Stimulated activated CD8-positive, alpha-beta memory T cell treated with anti-CD3 and anti-CD28 coated beads, Interleukin-7, amount 100 ng/mL, for 1 hour (primary cell): ENCODE measurements around the gene SLC1A7.

Experiments
- DNase-seq, 2 donors: peaks; one replicate each; pipeline ENCODE4 v3.0.0-alpha.2; 2020; ENCODE audit warnings: low read depth in 2 of 2

Gene SLC1A7

DNA sequence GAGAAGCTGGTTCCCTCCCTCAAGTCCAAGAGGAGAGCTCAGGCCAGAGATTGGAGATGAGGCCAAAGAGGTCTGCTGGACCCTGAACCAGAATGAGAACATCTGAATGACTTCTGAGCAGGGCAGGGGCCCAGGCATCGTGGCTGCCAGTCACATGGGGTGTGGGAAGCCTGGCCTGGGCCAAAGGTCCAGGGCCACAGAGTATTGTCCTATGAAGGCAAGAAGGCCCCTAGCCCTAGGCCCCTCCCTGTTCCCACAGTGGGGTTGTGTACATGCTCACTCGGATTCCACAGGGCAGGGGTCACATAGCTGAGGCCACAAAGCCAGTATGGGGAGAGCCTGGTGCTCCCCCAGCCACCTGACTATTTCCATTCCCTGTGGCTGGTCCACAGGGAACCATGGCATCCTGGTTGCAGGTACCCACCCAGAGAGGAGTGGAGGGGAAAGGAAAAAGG lies 18.5 kb upstream of the SLC1A7 start:
- DNase-seq, result no peak

DNA sequence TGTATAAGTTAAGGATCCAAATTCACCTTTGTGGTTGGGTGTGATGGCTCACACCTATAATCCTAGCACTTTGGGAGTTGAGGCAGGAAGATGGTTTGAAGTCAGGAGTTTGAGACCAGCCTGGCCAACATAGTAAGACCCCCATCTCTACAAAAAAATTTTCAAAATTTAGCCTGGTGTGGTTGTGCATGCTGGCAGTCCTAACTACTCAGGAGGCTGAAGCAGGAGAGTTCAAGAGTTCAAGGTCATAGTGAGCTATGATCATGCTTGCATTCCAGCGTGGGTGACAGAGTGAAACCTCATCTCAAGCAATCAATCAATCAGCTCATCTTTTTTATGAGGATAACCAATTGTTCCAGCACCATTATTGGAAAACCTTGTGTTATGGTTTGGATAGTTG lies 16.5 kb upstream of the SLC1A7 start:
- no peak for DNase-seq

DNA sequence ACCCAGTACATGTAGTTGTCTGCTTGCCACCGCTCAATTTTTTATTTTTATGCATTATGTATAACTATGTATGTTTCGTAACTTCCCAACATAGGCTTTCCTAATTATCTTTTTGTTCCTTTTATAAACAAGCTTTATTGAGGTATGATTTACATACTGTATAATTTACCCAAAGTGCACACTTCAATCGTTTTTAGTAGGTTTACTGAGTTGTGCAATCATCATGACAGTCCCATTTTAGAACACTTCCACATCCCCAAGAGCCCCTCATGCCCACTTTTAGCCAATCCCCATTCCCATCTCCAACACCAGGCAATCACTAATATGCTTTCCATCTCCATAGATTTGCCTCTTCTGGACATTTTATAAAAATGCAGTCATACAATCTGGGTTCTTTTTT lies 14.3 kb upstream of the SLC1A7 start:
- no peak for DNase-seq

DNA sequence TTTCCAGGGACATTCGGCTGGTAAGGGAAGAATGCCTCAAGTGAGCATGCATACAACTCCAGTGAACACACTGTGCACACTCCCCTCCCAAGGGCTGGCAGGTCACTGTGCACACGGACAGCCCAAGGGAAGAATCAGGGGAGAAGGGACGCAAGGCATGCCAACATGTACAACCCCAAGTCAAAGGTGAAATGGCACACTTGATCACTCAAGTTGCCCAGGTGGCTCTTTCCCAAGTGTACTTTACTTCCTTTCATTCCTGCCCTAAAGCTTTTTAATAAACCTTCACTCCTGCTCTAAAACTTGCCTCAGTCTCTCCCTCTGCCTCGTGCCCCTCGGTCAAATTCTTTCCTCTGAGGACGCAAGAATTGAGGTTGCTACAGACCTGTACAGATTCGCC lies 13.5 kb upstream of the SLC1A7 start:
- no peak for DNase-seq

DNA sequence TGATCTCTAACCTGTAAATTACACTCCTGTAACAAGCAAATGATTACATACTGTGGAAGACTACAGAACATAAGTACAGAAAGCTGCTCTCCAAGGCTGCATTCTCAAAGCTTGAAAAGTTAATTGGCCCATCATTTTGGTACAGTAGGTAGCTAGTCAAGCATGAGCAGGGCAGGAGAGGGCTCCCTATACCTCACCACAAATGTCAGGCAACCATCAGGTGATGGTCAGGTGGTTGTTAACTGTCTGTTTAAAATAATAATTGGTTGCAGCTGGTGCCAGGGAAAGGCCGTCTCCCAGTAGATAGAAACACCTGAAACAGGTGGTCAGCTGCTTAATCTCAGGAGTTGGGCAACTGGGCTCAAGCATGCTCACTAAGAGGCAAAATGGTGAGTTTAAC lies 13.1 kb upstream of the SLC1A7 start:
- no peak for DNase-seq

DNA sequence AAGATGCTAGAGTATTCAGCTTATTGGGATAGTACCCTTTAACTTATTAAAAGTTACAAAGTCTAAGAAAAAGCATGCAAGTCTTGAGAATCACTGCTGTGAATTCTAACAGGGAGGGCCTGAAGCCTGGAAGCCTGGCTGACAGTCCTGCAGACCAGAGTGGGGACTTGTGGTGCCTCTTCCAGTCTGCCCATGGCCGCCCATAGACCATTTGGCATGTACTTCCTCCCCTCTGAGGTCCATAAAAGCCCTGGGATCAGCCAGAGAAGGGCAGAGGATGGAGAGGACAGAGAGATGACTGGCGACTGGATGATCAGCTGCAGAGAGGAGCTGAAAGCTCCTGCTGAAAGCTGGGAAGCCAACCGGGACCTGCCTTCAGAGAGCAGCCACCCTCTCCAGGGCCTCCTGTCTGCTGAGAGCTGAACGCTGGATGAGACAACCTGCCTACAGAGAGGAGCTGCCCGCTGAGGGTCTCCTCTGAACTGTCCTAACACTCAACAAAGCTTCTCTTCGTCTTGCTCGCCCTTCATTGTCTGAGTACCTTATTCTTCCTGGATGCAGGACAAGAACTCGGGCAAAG lies 12.5 kb upstream of the SLC1A7 start:
- DNase-seq, result no peak

DNA sequence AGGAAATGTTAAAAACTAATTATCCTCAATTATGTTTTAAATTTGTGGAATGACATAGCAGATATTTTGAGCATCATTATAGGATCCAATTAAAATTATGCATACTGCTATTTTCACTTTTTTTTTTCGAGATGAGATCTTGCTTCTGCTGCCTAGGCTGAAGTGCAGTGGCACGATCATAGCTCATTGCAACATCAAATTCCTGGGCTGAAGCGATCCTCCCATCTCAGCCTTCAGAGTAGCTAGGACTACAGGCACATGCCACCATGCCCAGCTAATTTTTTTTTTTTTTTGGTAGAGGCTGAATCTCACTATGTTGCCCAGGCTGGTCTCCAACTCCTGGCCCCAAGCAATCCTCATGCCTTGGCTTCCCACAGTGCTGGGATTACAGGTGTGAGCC lies 11.3 kb upstream of the SLC1A7 start:
- no peak for DNase-seq

DNA sequence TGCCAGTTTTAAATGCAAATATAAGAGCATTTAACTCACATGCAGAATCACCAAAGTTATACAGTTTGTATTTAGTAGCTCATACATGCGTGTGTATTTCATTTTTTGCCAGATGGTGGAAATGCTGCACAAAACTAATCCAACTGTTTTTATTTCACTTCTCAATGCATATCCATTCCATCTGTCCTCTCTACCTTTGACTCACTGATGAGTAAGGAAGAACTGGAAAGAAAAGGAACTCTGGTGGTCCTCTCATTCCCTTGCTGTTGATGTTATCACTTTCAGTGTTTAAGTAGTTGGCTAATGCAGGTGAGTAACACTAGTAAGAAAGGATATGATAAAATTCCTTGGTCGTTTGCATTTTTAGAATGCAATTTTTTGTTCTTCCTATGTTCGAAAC lies 5.7 kb upstream of the SLC1A7 start:
- DNase-seq, result no peak

DNA sequence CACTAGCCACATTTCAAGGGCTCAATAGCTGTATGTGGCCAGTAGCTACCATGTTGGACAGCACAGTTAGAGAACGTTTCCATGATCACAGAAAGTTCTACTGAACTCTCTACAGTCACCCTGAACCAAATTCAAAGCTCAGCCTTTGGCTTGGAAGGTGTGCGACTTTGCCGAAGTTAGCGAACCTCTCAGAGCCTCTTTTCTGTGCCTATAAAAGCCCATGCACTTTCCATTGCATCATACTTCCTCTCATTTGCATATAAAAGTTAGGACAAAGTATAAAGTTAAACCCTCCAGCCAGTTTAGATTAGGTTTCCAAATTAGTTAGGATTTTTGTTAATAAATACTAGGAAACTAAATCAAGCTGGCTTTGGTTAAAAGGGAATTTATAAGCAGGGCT lies 4.7 kb upstream of the SLC1A7 start:
- DNase-seq, result no peak

DNA sequence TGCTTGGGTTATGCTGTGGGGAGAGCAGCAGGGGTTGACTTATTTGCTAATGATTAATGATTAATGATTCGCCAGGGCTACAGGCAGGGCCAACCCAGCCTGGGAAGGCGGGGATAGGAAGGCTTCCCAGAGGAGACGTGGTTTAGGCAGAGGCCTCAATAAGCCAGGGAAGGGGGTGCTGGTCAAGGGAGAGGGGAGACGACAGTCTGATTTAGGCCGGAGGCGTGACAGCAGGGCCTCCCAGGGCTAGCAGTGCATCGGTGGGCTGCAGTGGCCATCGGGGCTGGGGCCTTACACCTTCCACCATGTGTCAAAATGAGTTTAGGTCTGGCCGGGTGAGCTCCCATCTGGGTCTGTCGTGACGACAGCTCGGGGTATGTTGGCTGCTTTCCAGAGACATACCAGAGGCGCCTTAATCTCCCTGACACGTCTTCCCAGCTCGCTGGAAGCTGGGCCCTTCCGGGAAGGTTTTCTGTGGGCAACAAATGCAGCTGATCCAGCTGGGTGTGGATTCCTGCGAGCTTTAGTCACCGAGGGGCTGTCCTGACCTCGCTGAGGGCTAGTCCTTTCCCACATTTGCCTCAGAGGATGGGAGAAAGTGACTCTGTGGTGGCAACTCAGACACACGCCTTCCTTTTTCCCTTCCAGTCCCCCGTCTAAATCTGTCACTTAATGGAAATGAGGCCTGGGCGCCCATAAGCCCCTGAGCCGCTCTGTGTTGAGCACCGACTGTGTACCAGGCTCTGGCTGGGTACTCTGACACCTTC lies 3.7 kb upstream of the SLC1A7 start:
- DNase-seq, result no peak

DNA sequence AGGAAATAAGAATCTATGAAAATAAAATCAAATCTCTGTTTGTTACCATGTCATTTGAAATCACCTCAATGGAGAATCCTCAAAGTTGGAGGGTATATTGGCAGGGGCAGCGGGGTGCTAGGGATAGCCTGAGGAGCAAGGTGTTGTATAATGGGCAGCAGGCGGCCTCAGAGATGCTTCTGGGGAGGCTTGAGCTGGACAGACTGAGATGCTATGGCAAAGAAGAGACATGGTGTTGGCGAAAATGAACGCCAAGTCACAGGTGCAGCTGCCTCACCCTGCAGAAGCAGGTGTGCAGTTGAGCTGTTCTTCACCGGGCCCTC lies 3.1 kb upstream of the SLC1A7 start:
- DNase-seq, result no peak

DNA sequence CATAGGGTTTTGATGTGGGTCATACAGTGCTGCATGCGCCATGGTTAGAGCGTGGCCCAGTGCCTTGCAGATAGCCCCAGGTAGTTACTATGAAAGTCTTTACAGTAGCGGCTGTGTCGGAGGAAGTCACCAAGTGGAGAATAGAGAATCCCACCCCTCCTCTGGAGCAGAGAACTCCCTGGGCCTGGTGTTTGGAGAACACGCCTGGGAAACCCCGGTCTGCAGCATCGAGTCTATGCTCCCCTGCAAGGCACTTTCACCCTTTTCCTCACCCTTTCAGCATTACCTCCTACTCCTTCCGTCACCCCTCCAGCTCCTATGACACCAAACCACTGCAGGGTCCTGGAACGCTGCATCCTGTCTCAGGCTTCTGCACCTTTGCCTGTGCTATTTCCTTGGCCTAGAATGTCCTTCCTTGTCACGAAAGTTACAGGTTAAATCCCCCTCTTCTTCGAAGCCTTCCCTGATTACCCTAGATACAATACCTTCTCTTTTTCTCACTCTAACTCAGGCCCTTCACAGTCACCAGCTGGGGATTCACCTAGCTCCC lies 2.7 kb upstream of the SLC1A7 start:
- no peak for DNase-seq

DNA sequence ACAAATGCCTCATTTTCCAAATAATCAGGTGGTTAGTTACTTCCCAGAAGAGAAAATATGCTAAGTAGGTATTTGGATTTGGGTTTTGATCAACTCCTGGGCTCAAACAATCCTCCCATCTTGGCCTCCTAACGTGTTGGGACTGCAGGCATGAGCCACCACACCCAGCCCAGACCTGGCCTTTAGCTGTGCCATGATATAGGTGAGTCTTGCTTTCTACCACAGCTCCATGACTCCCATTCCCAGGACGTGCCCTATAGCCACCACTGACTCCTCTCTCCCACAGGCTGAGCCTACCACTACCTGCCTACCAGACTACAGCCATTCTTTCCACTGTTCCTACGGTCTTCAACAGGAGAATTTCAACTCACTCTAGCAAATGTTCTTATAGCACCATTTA lies 1.8 kb upstream of the SLC1A7 start:
- DNase-seq, result no peak

DNA sequence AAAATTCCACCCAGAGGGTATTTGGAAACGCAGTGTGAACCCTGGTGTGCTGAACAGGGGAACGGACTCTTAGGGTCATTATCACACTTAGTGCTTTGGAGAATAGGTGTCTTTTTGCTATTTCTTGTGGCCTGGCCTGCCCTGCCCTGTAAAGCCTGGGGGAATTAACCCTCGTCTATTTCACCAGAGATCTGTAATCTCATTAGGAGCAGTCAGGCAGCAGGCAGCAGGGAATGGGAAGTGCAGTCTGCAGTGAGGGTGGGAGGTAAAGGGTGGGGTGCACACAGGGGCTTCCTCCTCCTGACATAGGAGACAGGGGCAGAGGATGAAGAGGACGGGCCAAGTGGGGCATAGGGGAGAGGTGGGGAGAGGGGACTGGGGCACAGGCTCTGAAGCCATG lies 1.1 kb upstream of the SLC1A7 start:
- no peak for DNase-seq

DNA sequence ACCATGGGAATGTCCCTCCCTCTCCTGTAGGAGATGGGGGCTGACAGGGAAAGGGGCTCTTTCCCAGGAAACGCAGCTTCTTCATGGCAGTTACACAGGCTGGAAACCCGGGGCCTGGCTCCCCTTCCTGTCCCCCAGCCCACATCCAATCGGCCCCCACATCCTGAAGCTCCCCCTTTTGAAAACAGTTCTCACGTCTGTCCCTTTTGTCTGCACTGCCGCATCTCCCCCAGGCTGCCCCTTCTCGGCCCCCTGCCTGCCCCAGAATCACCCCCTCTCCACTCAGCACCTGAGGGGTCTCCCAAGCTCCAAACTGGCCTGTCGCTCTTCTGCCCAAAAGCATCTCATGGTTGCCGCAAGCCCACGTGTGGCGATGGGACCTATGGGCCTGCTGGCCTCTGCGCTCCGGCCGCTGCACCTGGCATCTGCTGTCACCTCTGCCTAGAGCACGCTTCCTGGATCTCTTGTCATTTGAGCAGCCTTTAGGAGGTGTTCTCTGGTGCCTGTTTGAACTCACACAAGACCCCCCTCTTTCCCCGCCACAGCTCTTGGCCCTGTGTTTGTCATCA lies 867 bp downstream of the SLC1A7 start:
- DNase-seq, result no peak

DNA sequence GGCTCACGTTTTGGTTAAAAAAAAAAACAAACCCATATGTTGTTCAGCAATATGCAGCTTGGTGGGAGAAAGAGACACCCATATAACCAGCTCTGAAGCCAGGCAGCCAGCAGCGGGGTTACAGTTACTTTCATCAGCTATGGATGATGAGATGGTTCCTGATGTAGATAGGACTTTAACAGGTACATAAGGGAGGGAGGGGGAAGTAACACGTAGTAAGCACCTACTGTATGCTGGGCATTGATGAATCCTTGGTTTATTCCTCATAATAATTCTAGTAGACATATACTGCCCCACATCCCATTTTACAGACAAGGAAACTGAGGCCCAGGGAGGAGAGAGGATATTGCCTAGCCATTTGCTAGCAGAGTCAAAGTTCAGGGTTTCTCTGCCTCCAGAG lies 2.0 kb downstream of the SLC1A7 start:
- DNase-seq, result no peak

DNA sequence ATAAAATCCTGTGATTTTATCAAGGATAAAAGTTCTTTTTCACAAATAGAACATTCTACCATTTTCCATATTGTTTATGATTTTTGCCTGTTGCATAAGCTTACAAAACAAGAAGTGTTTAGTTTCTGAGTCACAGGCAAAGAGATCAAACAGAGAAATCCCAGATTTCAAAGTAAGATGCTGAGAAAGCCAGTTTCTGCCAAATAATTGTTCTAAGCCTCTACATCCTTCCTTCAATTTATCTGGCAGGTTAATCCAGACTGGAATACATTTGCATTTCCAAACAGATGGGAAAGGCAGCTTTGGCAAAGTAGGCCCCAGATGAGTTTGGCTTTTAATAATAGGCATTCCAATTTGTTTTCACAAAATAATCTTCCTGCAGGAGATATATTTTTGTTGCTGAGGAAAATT lies 2.5 kb downstream of the SLC1A7 start:
- DNase-seq, result no peak

DNA sequence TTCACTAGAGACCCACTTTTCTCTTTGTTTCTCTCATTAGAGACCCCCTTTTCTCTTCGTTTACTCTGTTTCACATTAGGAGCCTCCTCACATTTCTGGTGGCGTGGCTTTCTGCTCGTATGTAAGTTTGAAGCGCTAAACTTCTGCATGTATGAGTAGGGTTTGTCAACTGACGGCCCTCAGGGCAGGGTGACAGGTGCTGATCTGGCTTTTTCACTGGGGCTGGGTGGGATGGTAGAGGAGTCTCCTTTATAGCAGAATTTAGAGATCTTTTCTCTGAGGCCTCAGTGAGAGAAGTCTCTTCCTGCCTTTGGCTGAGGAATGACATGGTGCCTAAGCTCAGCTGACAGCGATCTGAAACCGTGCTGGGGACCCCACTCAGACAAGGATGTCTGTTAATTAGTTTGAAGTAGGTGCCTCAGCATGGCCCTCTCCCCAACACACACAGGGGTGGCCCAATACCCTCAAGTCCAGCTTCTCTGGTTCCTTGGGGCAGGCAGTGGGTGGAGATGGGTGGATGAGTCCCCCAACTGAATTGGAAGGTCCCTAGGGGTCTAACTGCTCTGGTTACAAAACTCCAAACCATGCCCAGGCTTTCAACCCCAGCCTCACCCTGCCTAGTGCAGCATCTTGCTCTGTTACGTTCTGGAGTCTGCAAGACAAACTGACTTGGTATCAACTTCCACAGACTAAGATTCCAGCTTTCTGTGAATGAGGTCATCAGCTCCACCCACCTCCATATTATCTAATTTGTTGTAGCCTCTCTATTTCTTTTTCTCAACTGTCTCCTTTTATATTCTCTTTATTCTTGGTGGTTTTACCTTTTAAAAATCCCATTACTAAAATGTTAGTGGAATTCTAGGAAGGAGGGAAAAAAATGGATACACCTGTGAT lies 3.2 kb downstream of the SLC1A7 start:
- no peak for DNase-seq

DNA sequence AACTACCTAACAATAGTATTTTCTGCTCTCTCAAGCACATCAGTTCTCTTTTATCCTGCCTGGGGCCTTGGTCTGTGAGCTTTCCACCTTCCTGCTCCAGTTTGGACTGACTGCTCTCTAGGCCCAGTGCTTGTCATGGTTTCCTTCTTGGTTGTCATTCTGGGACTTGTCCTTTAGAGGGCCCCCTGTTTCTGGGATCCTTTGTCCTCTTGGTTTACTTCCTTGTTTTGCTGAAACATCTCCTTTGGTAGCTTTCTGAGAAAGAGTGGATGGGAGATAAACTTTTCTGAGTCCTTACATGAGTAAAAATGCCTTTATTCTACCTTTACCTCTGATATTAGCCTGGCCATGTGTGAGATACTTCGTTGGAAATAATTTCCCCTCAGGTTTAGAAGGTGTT lies 4.7 kb downstream of the SLC1A7 start:
- no peak for DNase-seq

DNA sequence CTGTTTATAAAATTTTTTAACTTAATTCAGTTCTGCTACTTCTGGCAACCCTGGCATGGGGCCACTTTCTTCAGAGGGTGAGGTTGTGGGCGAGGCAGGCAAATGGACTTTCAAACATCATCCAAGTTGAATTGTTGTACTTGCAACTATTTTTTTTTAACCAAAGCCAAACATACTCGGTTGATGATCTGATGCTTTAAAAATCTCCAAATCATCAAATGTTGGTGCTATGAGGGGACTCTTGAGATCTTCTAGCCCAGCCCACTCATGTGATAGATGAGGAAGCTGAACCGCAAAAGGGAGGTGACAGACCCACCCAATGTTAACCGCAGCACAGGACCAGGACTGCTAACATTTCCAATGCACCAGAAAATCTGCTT lies 6.7 kb downstream of the SLC1A7 start:
- DNase-seq, result no peak

DNA sequence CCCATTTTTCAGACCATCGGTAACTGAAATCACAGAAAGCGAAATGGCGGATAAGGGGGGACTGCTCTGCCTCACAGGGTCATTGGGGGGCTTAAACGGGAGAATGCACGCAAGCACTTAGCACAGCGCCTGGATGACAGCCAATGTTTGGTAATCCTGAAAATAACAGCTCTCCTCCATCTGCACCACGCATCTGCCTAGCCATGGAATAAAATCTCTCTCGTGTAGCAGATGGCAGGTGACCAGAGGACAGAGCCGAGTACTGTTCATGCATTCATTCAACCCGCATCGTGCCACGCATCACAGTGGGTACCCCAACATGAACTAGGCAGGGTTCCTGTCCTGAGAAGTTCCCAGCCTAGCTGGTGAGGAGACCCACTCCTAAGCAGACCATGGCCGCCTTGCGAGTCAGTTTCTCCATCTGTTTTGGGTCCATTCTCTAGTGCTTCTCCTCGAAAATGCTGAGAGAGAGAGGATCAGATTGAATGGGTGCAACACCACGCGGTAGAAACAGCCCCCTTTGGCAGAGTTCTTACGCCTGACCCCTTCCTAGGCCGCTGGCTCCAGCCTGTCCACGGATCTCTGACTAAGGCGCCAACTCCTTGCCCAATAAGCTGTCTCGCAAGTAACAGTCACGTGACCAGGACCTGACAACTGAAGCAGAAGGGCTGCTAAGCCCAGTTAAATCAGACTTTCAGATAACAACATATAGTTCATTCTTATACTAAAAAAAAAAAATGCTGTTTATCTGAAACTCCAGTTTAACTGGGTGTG lies 7.3 kb downstream of the SLC1A7 start:
- no peak for DNase-seq

DNA sequence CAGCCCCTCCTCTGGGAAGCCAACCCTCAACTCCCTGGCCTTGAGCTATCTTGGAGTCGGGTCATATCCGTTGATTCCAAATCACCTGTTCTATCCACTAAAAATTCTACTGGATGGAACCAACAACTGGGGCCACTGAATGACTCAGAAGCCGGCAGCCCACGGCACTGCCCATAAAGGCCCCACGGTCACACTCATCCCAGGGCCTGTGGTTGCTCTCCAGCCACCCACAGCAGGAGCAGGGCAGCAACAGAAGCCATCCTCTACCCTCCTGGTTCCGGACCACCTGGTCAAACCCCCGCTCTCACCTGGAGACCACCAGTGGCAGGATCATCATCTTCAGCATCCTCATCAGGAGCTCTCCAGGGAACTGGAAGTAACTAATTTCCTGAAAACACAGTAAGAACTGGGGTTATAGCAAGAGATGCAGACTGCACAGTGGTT lies 8.4 kb downstream of the SLC1A7 start:
- no peak for DNase-seq
